ENCODE measurements around the gene ITIH3. TPM values are rescaled to one million over a fixed set of nuclear protein-coding genes. Genes with fewer than 3 reads are reported as not detected.

ITIH3 gene, protein sequence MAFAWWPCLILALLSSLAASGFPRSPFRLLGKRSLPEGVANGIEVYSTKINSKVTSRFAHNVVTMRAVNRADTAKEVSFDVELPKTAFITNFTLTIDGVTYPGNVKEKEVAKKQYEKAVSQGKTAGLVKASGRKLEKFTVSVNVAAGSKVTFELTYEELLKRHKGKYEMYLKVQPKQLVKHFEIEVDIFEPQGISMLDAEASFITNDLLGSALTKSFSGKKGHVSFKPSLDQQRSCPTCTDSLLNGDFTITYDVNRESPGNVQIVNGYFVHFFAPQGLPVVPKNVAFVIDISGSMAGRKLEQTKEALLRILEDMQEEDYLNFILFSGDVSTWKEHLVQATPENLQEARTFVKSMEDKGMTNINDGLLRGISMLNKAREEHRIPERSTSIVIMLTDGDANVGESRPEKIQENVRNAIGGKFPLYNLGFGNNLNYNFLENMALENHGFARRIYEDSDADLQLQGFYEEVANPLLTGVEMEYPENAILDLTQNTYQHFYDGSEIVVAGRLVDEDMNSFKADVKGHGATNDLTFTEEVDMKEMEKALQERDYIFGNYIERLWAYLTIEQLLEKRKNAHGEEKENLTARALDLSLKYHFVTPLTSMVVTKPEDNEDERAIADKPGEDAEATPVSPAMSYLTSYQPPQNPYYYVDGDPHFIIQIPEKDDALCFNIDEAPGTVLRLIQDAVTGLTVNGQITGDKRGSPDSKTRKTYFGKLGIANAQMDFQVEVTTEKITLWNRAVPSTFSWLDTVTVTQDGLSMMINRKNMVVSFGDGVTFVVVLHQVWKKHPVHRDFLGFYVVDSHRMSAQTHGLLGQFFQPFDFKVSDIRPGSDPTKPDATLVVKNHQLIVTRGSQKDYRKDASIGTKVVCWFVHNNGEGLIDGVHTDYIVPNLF
- 2.1 TPM for total RNA-seq

DNA sequence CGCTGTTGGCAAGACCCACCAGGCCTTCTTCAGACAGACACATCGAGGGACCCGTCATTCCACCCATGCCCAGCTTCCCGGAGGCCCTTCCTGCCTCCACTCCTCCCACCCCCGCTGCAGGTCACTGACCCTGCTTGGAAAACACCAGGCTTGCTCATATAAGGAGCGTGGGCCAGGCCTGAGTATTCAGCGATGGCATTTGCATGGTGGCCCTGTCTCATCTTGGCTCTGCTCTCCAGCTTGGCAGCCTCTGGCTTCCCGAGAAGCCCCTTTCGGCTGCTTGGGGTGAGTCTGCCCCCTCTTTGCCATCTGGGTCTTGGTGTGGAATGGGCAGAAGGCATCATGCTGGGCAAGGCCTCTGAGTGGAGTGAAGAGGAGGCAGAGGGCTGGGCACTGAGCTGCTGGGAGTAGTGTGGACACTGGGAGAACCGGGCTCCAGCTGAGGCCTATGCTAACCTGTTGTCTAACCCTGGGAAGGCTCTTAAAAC is at the start of gene ITIH3:
ITIH3 (plus strand) TSS at position 185 of the 488 bp plus-strand sequence; CDS start at position 193, 8 bp downstream.
- Histone ChIP-seq H3K4me1 (ENCODE audit: control insufficient read depth in 3 of 3, insufficient read depth in 3 of 3, low read length in 3 of 3) (peaks cover 0 to 5% (median 0%) of the 10 kb centered on the region in 3 donors), H3K9me3 (ENCODE audit: control insufficient read depth in 3 of 3, low read length in 3 of 3) (no peaks in the 10 kb centered on the region), H3K9ac (ENCODE audit: low read depth in 1 of 3, low read length in 3 of 3) (no peak within 1 kb of the TSS), H3K27me3 (ENCODE audit: control insufficient read depth in 3 of 3, insufficient read depth in 3 of 3, low read length in 3 of 3) (peaks cover 0 to 15% (median 5%) of the 10 kb centered on the region in 3 donors), H3K36me3 (ENCODE audit: control insufficient read depth in 3 of 3, insufficient read depth in 3 of 3, low read length in 3 of 3) (no peaks in the 10 kb centered on the region), H3K27ac (ENCODE audit: low read depth, low read length) (no peak within 1 kb of the TSS), H3K4me3 (ENCODE audit: low read length in 3 of 3) (no peak within 1 kb of the TSS)

DNA sequence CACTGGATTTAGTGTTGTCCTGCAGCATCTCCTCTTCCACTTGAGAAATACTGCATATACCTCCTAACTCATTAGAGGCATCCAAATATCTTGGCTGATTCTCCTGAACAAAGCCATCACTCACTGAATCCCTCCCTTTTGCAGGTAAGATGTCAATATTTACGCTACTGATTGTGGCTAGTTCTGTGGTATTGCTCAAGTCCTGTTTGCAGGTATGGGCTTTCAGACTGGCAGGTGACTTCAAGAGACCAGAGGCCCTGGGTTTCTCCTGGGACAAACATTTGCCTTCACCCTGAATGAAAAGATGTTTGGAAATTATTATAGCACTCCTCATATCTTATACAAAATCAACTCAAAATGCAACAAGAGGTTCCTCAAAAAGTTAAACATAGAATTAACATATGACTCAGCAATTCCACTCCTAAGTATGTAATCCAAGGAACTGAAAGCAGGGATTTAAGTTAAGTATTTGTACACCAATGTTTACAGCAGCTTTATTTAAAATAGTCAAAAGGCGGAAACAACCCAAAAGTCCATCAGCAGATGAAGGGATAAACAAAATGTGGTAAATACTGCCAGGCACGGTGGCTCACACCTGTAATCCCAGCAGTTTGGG is 42.4 kb upstream of the ITIH3 start:
- H3K9me3 ChIP-seq (ENCODE audit: control insufficient read depth in 3 of 3, low read length in 3 of 3), result no peaks in the 10 kb centered on the region
- no peak overlapping the region for H3K27ac ChIP-seq (ENCODE audit: low read depth, low read length)
- no peaks in the 10 kb centered on the region for H3K27me3 ChIP-seq (ENCODE audit: control insufficient read depth in 3 of 3, insufficient read depth in 3 of 3, low read length in 3 of 3)
- H3K4me1 ChIP-seq (ENCODE audit: control insufficient read depth in 3 of 3, insufficient read depth in 3 of 3, low read length in 3 of 3), result no peaks in the 10 kb centered on the region
- H3K4me3 ChIP-seq (ENCODE audit: low read length in 3 of 3), result no peak overlapping the region
- H3K36me3 ChIP-seq (ENCODE audit: control insufficient read depth in 3 of 3, insufficient read depth in 3 of 3, low read length in 3 of 3), result peaks cover 21 to 28% (median 23%) of the 10 kb centered on the region in 3 donors
- no peak overlapping the region for H3K9ac ChIP-seq (ENCODE audit: low read depth in 1 of 3, low read length in 3 of 3)

DNA sequence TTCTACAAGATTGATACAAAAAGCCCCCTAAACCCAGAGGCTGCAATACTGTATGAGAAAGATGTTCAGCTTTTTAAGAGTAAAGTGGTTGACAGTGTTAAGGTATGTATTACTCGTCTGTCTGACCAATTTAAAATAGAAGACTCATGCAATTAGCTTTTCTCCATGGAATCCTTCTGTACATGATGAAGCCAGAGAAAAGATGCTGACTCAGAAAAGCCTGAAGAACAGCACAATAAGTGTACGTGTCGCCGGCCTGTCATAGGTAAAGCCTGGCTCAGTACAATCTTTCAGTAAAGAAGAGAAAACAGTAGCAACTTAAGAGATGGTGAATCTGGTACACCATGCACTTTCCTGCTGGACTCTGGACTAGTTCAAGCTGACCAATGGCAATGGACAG is 40.2 kb upstream of the ITIH3 start:
- H3K4me1 ChIP-seq (ENCODE audit: control insufficient read depth in 3 of 3, insufficient read depth in 3 of 3, low read length in 3 of 3), result no peaks in the 10 kb centered on the region
- no peaks in the 10 kb centered on the region for H3K9me3 ChIP-seq (ENCODE audit: control insufficient read depth in 3 of 3, low read length in 3 of 3)
- no peak overlapping the region for H3K9ac ChIP-seq (ENCODE audit: low read depth in 1 of 3, low read length in 3 of 3)
- no peak overlapping the region for H3K4me3 ChIP-seq (ENCODE audit: low read length in 3 of 3)
- no peak overlapping the region for H3K27ac ChIP-seq (ENCODE audit: low read depth, low read length)
- H3K36me3 ChIP-seq (ENCODE audit: control insufficient read depth in 3 of 3, insufficient read depth in 3 of 3, low read length in 3 of 3), result peaks cover 18 to 35% (median 19%) of the 10 kb centered on the region in 3 donors
- H3K27me3 ChIP-seq (ENCODE audit: control insufficient read depth in 3 of 3, insufficient read depth in 3 of 3, low read length in 3 of 3), result no peaks in the 10 kb centered on the region

DNA sequence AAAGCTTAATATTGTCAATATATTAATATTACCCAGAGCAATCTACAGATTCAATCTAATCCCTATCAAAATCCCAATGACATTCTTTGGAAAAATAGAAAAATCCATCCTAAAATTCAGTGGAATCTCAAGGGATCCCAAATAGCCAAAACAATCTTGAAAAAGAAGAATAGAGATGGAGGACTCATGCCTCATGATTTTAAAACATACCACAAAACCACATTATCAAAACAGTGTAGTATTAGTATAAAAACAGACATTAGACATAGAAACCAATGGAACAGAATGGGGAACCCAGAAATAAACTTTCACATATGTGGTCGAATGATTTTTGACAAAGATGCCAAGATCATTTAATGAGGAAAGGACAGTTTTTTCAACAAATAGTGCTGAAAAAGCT is 38.5 kb upstream of the ITIH3 start:
- H3K9ac ChIP-seq (ENCODE audit: low read depth in 1 of 3, low read length in 3 of 3), result no peak overlapping the region
- no peaks in the 10 kb centered on the region for H3K27me3 ChIP-seq (ENCODE audit: control insufficient read depth in 3 of 3, insufficient read depth in 3 of 3, low read length in 3 of 3)
- no peaks in the 10 kb centered on the region for H3K4me1 ChIP-seq (ENCODE audit: control insufficient read depth in 3 of 3, insufficient read depth in 3 of 3, low read length in 3 of 3)
- no peak overlapping the region for H3K27ac ChIP-seq (ENCODE audit: low read depth, low read length)
- H3K4me3 ChIP-seq (ENCODE audit: low read length in 3 of 3), result no peak overlapping the region
- H3K36me3 ChIP-seq (ENCODE audit: control insufficient read depth in 3 of 3, insufficient read depth in 3 of 3, low read length in 3 of 3), result peaks cover 9 to 40% (median 17%) of the 10 kb centered on the region in 3 donors
- H3K9me3 ChIP-seq (ENCODE audit: control insufficient read depth in 3 of 3, low read length in 3 of 3), result no peaks in the 10 kb centered on the region

DNA sequence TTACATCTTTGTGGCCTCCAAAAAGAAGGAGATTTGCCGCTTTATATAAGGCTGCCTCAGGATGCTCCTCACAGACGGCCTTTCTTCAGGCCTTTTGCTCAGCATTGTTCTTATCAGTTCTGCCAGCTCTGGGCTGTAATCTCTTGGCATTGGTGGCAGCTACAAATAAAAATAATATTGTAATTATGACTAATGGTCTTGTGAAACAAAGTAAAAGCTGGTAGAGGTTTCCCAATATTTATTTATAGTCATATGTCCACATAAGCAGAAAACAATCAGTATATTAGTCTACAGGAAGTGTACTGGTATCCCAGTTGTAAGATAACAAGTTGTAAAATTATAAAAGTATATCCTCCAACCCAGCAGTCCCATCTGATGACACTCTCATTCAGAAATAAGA is 31.1 kb upstream of the ITIH3 start:
- Histone ChIP-seq H3K9ac (ENCODE audit: low read depth in 1 of 3, low read length in 3 of 3) (no peak overlapping the region), H3K27ac (ENCODE audit: low read depth, low read length) (peak overlapping the region; percentile 5), H3K4me3 (ENCODE audit: low read length in 3 of 3) (no peak overlapping the region), H3K9me3 (ENCODE audit: control insufficient read depth in 3 of 3, low read length in 3 of 3) (no peaks in the 10 kb centered on the region), H3K36me3 (ENCODE audit: control insufficient read depth in 3 of 3, insufficient read depth in 3 of 3, low read length in 3 of 3) (peaks cover 4 to 45% (median 28%) of the 10 kb centered on the region in 3 donors), H3K27me3 (ENCODE audit: control insufficient read depth in 3 of 3, insufficient read depth in 3 of 3, low read length in 3 of 3) (no peaks in the 10 kb centered on the region), H3K4me1 (ENCODE audit: control insufficient read depth in 3 of 3, insufficient read depth in 3 of 3, low read length in 3 of 3) (no peaks in the 10 kb centered on the region)

DNA sequence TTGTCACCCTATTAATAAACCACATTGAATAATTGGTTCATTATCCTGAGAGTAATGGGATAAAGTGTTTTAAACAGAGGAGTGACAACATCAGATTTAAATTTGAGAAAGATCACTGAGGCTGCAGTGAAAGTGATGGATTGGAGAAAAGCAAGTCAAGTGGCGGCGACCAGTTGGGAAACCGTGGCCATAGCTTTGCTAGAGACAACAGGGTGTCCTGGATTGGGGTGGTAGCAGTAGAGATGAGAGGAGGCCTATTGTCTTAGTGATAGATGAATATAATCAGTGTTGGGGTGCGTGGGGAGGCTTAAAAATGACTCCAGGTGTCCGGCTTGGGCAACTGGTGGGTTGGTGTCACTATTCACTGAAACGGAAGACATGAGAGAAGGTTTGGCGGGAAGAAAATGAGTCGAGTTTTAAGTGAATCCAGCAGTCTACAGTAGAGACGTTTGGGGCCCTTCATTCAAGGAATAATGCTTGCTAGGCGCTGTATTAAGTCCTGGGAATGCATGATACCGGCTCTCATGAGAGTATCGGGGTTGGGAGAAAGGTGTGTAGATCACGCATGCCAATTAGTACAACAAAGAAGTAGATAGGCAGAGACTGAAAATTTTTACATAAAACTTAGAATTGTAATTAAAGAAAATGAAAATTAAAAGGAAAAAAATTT is 24.7 kb upstream of the ITIH3 start:
- Histone ChIP-seq H3K27ac (ENCODE audit: low read depth, low read length) (no peak overlapping the region), H3K27me3 (ENCODE audit: control insufficient read depth in 3 of 3, insufficient read depth in 3 of 3, low read length in 3 of 3) (no peaks in the 10 kb centered on the region), H3K9me3 (ENCODE audit: control insufficient read depth in 3 of 3, low read length in 3 of 3) (no peaks in the 10 kb centered on the region), H3K36me3 (ENCODE audit: control insufficient read depth in 3 of 3, insufficient read depth in 3 of 3, low read length in 3 of 3) (peaks cover 4 to 18% (median 18%) of the 10 kb centered on the region in 3 donors), H3K9ac (ENCODE audit: low read depth in 1 of 3, low read length in 3 of 3) (peak overlapping the region; percentile 43 to 95 (median 84)), H3K4me1 (ENCODE audit: control insufficient read depth in 3 of 3, insufficient read depth in 3 of 3, low read length in 3 of 3) (peaks cover 12 to 16% (median 15%) of the 10 kb centered on the region in 3 donors), H3K4me3 (ENCODE audit: low read length in 3 of 3) (peak overlapping the region; percentile 85 to 94 (median 88))

DNA sequence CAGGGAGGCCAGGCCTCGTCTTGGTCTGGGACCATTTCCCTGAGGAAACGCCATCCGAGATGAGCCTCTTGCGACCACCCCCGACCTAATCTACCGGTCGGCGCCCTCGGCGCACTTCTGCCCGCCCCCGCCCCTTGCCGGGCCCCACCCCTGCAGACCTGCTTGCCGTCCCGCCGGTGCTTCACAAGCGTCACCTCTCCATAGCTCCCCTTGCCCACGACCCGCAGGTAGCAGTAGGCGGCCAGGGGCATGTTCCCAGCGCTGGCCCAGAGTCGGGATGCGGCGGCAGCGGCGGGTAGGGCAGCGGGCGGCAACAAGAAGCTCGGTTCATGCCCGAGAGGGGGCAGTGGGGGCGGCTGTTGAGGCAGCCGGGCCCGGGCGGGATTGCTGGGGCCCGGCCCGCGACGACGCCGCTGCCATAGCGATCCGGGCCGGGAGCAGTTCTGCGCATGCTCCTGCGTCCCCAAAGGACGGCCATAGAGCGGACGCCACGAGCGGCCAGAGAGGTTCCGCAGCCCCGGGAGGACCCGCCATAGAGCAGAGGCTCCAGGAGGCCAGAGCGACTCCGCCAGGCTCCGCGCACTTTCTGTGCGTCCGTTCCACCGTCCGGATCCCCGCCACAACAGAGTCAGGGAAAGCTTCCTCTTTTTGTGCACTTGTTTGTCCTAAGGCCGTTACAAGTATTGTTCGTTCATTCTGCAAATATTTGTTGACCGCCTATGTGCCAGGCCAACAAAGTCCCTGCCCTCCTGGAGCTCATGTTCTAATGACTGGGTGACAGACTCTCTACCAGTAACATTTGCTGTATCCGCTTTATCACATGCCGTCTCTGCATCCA is 23.9 kb upstream of the ITIH3 start, which contains the start of gene NEK4:
NEK4 (minus strand) TSS at position 445 of the 838 bp plus-strand sequence; CDS start at position 251, 194 bp downstream.
- Histone ChIP-seq H3K9ac (ENCODE audit: low read depth in 1 of 3, low read length in 3 of 3) (peak within 1 kb of the TSS; percentile 75 to 95 (median 84)), H3K27ac (ENCODE audit: low read depth, low read length) (peak within 1 kb of the TSS; percentile 68), H3K36me3 (ENCODE audit: control insufficient read depth in 3 of 3, insufficient read depth in 3 of 3, low read length in 3 of 3) (peaks cover 4 to 16% (median 11%) of the 10 kb centered on the region in 3 donors), H3K9me3 (ENCODE audit: control insufficient read depth in 3 of 3, low read length in 3 of 3) (no peaks in the 10 kb centered on the region), H3K4me1 (ENCODE audit: control insufficient read depth in 3 of 3, insufficient read depth in 3 of 3, low read length in 3 of 3) (peaks cover 12 to 16% (median 15%) of the 10 kb centered on the region in 3 donors), H3K4me3 (ENCODE audit: low read length in 3 of 3) (peak within 1 kb of the TSS; percentile 85 to 94 (median 88)), H3K27me3 (ENCODE audit: control insufficient read depth in 3 of 3, insufficient read depth in 3 of 3, low read length in 3 of 3) (no peaks in the 10 kb centered on the region)

DNA sequence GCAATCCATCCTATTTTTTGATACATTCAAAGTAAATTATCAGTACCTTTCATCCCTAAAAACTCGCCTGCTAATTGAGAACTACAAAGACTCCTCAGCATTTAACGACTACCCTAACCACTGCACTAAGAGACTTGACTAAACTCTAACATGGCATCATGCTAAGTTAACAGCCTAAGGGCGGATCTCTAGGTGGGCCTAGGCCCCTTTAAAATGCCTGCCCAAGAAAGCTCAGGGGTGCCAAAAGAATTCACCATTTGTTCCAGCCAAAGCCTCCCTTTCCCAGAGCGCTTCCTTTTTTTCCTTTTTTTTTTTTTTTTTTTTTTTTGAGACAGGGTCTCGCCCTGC is 23.3 kb upstream of the ITIH3 start:
- Histone ChIP-seq H3K4me3 (ENCODE audit: low read length in 3 of 3) (peak overlapping the region; percentile 85 to 94 (median 88)), H3K9ac (ENCODE audit: low read depth in 1 of 3, low read length in 3 of 3) (peak overlapping the region; percentile 75 to 95 (median 84)), H3K27ac (ENCODE audit: low read depth, low read length) (peak overlapping the region; percentile 68), H3K4me1 (ENCODE audit: control insufficient read depth in 3 of 3, insufficient read depth in 3 of 3, low read length in 3 of 3) (peaks cover 12 to 16% (median 15%) of the 10 kb centered on the region in 3 donors), H3K27me3 (ENCODE audit: control insufficient read depth in 3 of 3, insufficient read depth in 3 of 3, low read length in 3 of 3) (no peaks in the 10 kb centered on the region), H3K9me3 (ENCODE audit: control insufficient read depth in 3 of 3, low read length in 3 of 3) (no peaks in the 10 kb centered on the region), H3K36me3 (ENCODE audit: control insufficient read depth in 3 of 3, insufficient read depth in 3 of 3, low read length in 3 of 3) (peaks cover 0 to 11% (median 6%) of the 10 kb centered on the region in 3 donors)

All from skeletal muscle tissue (tissue), 4 donors.